Left lung (tissue), 10 donors: Measurements from ENCODE around the gene LARGE2. TPM values are rescaled to one million over a fixed set of nuclear protein-coding genes. Genes with fewer than 3 reads are reported as not detected.

ENCODE experiments used
- ATAC-seq: fragments of 200-7000 bp; cut with Tn5 transposase; one replicate; pipeline ENCODE4 v1.9.1; 2020; ENCODE audit warnings: moderate library complexity
- DNase-seq, 4 donors: peaks; one replicate each; pipeline ENCODE4 v3.0.0-alpha.2; 2013 to 2020
- H3K27ac ChIP-seq, 2 donors: fragments of 200-600 bp; sonication (generic) in 1 of 2; one replicate each; pipeline versions ENCODE4 v1.5.0 to v1.8.0; 2020 to 2021
- H3K27me3 ChIP-seq, 2 donors: fragments of 200-600 bp; sonication (generic) in 1 of 2; one replicate each; pipeline versions ENCODE4 v1.5.0 to v1.8.0; 2020 to 2021
- H3K36me3 ChIP-seq, 2 donors: fragments of 200-600 bp; sonication (generic) in 1 of 2; one replicate each; pipeline versions ENCODE4 v1.5.0 to v1.8.0; 2020 to 2021
- H3K4me1 ChIP-seq, 2 donors: fragments of 200-600 bp; one replicate each; pipeline ENCODE4 v1.8.0; 2021
- H3K4me3 ChIP-seq, 2 donors: fragments of 200-600 bp; sonication (generic) in 1 of 2; one replicate each; pipeline versions ENCODE4 v1.5.0 to v1.8.0; 2020 to 2021; ENCODE audit warnings: mild to moderate bottlenecking in 1 of 2
- H3K9me3 ChIP-seq, 2 donors: fragments of 200-600 bp; sonication (generic) in 1 of 2; one replicate each; pipeline versions ENCODE4 v1.5.0 to v1.8.0; 2020 to 2021
- intact Hi-C, 2 donors: fragments of 100-400 bp; cut with DNase I; formaldehyde crosslinking; loops; one replicate each; pipeline versions ENCODE4 v1.11.2 to v1.14.2; 2022
- polyA plus RNA-seq, 6 donors: library from polyadenylated mRNA; unstranded; fragments of 120-200 nt; gene quantifications; one replicate each; pipeline ENCODE4 v1.2.1, GENCODE V29; 2013; ENCODE audit not compliant: insufficient read length in 6 of 6
- total RNA-seq, 2 donors: library from RNA; stranded (reverse); fragmentation: NEBNext Ultra II Directional; extraction: Animal tissue kit (Norgen Biotek cat#: 25700); gene quantifications; one replicate each; pipeline ENCODE4 v1.2.1, GENCODE V29; 2021
- TF ChIP-seq, protein P1 (sequence below), 2 donors: fragments of 200-600 bp; sonication (generic) in 1 of 2; IDR thresholded peaks; one replicate each; pipeline versions ENCODE4 v1.5.0 to v1.8.0; 2021; ENCODE audit warnings: antibody characterized with exemption in 2 of 2
- donor health status: DM: no; HTN: yes; CAD: no.
- donor health status: DM: no; HTN: no; CAD: no.

LARGE2 gene
- total and polyA plus RNA-seq, 8 donors: 7.5 to 17.2 (median 13.5) TPM

DNA sequence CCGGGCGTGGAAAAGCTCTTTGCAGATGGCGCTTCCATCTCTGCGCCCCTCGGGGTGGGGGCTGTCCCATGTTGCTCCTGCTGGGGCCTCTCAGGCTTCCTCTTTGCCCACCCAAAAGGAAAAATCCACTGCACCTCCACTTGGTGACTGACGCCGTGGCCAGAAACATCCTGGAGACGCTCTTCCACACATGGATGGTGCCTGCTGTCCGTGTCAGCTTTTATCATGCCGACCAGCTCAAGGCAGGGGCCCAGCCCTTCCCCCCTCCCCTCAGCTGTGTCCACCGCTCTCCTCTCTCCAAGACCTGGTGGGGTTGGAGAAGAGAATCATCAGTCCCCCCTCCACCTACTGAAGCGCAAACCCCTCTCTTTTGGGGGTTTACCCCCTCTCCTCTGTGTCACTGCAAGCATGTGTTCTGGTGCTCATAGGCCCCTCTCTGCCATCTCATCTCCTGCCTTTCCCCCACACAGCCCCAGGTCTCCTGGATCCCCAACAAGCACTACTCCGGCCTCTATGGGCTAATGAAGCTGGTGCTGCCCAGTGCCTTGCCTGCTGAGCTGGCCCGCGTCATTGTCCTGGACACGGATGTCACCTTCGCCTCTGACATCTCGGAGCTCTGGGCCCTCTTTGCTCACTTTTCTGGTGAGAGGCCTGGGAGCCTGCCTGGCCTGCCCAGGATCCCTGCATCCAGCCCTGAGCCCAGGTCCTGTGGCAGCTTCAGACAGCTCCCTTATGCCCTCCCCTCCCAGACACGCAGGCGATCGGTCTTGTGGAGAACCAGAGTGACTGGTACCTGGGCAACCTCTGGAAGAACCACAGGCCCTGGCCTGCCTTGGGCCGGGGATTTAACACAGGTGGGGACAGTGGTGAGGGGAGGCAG is 1.8 kb downstream of the LARGE2 start:
- no peaks in the 10 kb centered on the region for H3K9me3 ChIP-seq
- intact Hi-C loops: no loop called here
- no peaks in the 10 kb centered on the region for H3K36me3 ChIP-seq
- peaks cover 17 to 50% of the 10 kb centered on the region in 2 donors for H3K27me3 ChIP-seq
- ATAC-seq (no peak), DNase-seq (peak in 1 of 4 donors; percentile 32)
- TF ChIP-seq, protein P1, sequence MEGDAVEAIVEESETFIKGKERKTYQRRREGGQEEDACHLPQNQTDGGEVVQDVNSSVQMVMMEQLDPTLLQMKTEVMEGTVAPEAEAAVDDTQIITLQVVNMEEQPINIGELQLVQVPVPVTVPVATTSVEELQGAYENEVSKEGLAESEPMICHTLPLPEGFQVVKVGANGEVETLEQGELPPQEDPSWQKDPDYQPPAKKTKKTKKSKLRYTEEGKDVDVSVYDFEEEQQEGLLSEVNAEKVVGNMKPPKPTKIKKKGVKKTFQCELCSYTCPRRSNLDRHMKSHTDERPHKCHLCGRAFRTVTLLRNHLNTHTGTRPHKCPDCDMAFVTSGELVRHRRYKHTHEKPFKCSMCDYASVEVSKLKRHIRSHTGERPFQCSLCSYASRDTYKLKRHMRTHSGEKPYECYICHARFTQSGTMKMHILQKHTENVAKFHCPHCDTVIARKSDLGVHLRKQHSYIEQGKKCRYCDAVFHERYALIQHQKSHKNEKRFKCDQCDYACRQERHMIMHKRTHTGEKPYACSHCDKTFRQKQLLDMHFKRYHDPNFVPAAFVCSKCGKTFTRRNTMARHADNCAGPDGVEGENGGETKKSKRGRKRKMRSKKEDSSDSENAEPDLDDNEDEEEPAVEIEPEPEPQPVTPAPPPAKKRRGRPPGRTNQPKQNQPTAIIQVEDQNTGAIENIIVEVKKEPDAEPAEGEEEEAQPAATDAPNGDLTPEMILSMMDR (IDR thresholded peaks at IDR 0.05): no peak
- no peak overlapping the region for H3K4me3 ChIP-seq
- no peak overlapping the region for H3K27ac ChIP-seq
- peaks cover 0 to 17% of the 10 kb centered on the region in 2 donors for H3K4me1 ChIP-seq

DNA sequence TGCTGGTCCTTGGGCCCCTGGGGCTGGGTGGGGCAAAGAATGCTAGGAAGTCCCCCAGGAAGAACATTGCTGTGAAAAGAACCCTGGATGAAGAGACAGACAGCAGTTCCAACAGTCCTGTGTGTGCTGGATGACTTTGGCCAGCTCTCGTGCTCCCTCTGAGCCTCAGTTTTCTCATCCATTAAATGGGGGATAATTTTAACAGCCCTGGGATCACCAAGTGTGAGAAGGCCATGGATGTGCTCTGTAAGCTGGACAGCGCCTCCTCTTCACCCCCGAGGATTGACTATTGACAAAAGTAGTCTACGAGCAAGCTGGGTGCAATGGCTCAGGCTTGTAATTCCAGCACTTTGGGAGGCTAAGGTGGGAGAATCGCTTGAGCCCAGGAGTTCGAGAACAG is 2.5 kb downstream of the LARGE2 start:
- Histone ChIP-seq H3K9me3 (no peaks in the 10 kb centered on the region), H3K36me3 (no peaks in the 10 kb centered on the region), H3K4me1 (peaks cover 0 to 22% of the 10 kb centered on the region in 2 donors), H3K27ac (no peak overlapping the region), H3K4me3 (no peak overlapping the region), H3K27me3 (peaks cover 17 to 50% of the 10 kb centered on the region in 2 donors)
- DNase-seq (no peak), ATAC-seq (no peak)
- intact Hi-C loops: no loop called here
- TF ChIP-seq, protein P1 (IDR thresholded peaks at IDR 0.05): no peak

DNA sequence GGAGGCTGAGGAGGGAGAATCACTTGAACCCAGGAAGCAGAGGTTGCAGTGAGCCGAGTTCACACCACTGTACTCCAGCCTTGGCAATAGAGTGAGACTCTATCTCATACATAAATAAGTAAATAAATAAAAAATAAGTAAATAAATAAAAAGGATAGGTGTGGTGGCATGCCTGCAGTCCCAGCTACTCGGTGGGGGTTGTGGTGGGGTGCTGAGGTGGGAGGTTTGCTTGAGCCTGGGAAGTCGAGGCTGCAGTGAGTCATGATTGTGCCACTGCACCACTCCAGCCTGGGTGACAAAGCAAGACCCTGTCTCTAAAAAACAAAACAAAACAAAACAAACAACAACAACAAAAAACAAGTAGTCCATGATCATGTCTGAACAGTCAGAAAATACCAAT is 3.1 kb downstream of the LARGE2 start:
- no peak for ATAC-seq
- intact Hi-C loops: no loop called here
- H3K27me3 ChIP-seq: peaks cover 17 to 50% of the 10 kb centered on the region in 2 donors
- no peak overlapping the region for H3K4me3 ChIP-seq
- DNase-seq: no peak
- no peaks in the 10 kb centered on the region for H3K36me3 ChIP-seq
- no peaks in the 10 kb centered on the region for H3K9me3 ChIP-seq
- TF ChIP-seq, protein P1 (IDR thresholded peaks at IDR 0.05): no peak
- no peak overlapping the region for H3K27ac ChIP-seq
- peaks cover 0 to 28% of the 10 kb centered on the region in 2 donors for H3K4me1 ChIP-seq

DNA sequence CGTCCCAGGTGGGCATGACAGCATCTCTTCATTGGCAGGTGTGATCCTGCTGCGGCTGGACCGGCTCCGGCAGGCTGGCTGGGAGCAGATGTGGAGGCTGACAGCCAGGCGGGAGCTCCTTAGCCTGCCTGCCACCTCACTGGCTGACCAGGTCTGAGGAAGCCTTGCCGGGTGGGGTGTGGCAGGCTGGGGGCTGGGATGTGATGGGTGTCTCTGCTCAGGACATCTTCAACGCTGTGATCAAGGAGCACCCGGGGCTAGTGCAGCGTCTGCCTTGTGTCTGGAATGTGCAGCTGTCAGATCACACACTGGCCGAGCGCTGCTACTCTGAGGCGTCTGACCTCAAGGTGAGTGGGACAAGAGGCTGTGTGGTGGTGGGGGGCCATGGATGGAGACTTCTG is 3.5 kb downstream of the LARGE2 start:
- H3K9me3 ChIP-seq: no peaks in the 10 kb centered on the region
- no peak for DNase-seq

More for the DNA sequence above, 3.5 kb downstream of the LARGE2 start:
- Histone ChIP-seq H3K36me3 (peaks cover 0 to 4% of the 10 kb centered on the region in 2 donors), H3K4me1 (peaks cover 0 to 32% of the 10 kb centered on the region in 2 donors), H3K27ac (no peak overlapping the region), H3K4me3 (no peak overlapping the region), H3K27me3 (peaks cover 17 to 50% of the 10 kb centered on the region in 2 donors)
- intact Hi-C loops: no loop called here
- TF ChIP-seq, protein P1 (IDR thresholded peaks at IDR 0.05): no peak
- no peak for ATAC-seq
